Fibroblast of mammary gland (primary cell): ENCODE results near the gene PACS2.
"Not testable (repeated sequence)": the region's sequence is repeated elsewhere in the genome, so short reads cannot be mapped to it uniquely, and the experiment has no call there.

Experiments used
- DNase-seq: peaks from one replicate; pipeline ENCODE4 v3.0.0-alpha.2; 2010; ENCODE audit warnings: low read depth
- H3K4me3 ChIP-seq: 2 replicates; pipeline ENCODE4 v1.5.1; 2011; ENCODE audit warnings: low read depth, mild to moderate bottlenecking, low read length, moderate library complexity; ENCODE audit not compliant: control insufficient read depth
- CTCF ChIP-seq: conservative IDR thresholded peaks from 2 replicates; pipeline ENCODE4 v1.5.1; 2011; ENCODE audit warnings: low read depth, low read length, inconsistent platforms; ENCODE audit not compliant: control insufficient read depth, insufficient read depth

PACS2 gene

DNA sequence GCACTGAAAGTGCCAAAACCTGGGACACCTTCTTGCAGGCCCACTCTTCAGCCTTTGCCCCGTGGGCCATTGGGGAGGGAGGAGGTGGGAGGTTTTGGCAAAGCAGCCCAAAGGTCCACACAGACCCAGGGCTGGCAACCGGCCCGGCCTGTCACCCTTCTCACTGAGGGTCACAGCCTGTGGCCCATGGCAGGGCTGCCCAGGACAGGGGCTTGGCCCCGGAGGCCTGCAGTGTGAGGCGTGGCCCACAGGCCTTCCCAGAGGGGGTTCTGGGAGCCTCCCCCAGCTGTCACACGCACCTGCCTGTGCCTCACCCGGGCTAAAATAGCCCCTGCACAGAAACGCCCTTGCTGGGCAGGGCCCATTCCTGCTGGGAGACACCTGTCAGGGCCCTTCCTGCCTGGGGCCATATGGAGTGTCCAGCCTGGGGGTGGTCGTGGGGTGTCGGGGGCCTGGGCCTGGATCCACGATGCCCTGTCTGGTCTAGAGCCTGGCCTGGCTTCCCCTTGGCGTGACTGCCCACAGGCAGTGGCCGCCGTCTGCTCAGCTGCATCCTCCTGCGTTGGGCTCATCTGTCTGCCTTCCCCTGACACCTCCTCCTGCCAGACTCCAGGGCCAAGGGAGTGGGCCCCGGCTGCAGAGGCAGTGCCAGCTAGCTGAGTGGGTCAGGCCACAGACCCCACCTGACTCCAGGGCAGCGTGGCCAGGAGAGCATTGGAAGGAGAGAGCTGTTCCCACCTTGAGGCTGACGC lies 19.2 kb downstream of the PACS2 start:
- TF ChIP-seq CTCF = no peak
- DNase-seq = no peak
- no peak overlapping the region for H3K4me3 ChIP-seq

GRCh38 chr14:105334383-105335230 lies 20.1 kb downstream of the PACS2 start:
- no peak for DNase-seq
- H3K4me3 ChIP-seq = no peak overlapping the region
- no peak for TF ChIP-seq CTCF

GRCh38 chr14:105335231-105335542 lies 20.6 kb downstream of the PACS2 start:
- not testable (repeated sequence) for H3K4me3 ChIP-seq, DNase-seq

DNA sequence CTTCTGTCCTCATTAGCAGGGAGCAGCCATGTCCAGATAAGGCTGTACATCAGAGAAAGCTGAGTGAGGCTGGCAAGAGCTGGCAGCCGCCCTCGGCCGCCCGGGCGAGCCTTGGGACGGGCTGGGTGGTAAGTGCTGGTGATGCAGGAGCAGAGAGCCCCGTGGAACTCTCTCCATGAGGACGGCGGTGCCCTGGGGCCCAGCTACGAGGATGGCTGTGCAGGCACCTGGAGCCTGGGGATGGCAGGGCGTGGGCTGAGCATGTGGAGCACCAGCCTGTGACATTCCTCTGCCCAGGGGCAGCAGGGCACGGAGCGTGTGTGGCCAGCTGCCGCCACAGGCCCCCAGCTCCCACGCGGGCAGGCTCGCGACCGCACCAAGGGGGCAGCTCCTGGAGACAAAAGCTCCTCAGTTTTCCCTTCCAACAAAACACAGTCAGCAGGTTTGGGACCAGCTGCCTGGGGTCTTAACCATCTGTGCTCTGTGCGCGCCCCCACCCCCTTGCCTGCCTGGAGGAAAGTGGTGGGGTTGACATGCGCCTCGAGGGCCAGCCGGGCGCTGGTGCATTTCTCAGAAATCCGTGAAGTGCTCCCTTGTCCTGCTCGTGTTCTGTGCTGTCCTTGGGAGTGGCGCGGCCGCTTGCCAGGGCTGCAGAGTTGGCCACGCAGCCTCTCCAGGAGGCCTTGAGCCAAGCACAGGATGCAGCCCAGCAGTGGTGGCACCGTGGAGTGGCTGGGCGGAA lies 21.4 kb downstream of the PACS2 start:
- no peak for DNase-seq
- no peak for TF ChIP-seq CTCF
- no peak overlapping the region for H3K4me3 ChIP-seq

DNA sequence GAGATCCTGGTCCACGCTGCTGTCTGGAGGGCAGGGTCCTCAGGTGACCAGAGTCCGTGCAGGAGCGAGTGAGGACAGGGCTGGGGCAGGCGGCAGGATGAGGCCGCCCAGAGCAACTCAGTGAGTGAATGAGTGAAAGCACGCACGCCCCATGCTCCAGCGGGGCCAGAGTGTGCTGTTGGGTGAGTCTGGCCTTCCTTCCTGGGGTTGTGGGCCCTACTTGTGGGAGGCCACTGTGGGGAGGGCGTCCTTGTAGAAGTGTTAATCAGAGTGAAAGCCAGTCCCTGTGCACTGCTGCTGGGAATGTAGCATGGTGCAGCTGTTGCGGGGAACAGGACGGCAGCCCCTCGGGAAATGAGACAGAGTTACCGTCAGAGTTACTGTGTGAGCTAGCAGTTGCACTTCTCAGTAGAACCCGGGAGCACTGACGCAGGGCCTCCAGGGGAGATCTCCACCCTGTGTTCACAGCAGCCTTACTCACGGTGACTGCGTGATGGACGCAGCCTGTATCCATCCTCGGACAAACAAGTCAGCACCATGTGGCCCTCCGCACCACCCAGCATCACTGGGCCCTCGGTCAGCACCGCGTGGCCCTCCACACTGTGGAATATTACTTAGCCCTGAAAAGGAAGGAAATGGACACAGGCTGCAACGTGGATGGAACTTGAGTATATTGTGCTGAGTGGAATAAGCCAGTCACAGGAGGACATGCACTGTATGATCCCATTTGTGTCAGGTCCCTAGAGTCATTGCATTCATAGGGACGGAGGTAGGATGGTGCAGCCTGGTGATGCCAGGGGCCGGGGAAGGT lies 22.1 kb downstream of the PACS2 start:
- DNase-seq = no peak
- no peak overlapping the region for H3K4me3 ChIP-seq
- no peak for TF ChIP-seq CTCF

GRCh38 chr14:105337433-105337832 lies 22.9 kb downstream of the PACS2 start:
- no peak for DNase-seq
- no peak for TF ChIP-seq CTCF
- H3K4me3 ChIP-seq = no peak overlapping the region
